ENCODE results near the gene MRPS24. TPM values are rescaled to one million over a fixed set of nuclear protein-coding genes. Genes with fewer than 3 reads are reported as not detected.

MRPS24 gene
- total RNA-seq, 1 experiment from 2014 or later, result 224 TPM

DNA sequence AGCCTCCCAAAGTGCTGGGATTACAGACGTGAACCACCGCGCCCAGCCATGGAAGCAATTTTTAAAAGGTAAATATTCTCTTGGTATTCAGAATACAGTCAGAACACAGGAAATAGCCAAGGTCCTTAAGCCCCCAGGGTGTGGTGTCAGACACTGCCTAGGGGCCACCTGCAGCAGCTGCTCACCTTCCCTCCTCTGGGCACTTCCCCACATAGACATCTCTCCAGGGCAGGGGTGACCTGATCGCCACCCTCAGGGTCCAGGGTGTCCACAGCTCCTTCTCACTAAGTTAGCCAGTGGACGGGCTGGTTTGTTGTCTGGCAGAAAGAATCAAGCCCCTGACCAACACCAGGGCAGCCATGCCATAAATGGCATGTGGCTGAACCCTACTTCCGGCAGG lies 21.2 kb upstream of the MRPS24 start:
- H3K4me3 ChIP-seq (ENCODE audit: low read depth in 2 of 2, low read length in 2 of 2), result no peak overlapping the region
- TF ChIP-seq, protein P1, sequence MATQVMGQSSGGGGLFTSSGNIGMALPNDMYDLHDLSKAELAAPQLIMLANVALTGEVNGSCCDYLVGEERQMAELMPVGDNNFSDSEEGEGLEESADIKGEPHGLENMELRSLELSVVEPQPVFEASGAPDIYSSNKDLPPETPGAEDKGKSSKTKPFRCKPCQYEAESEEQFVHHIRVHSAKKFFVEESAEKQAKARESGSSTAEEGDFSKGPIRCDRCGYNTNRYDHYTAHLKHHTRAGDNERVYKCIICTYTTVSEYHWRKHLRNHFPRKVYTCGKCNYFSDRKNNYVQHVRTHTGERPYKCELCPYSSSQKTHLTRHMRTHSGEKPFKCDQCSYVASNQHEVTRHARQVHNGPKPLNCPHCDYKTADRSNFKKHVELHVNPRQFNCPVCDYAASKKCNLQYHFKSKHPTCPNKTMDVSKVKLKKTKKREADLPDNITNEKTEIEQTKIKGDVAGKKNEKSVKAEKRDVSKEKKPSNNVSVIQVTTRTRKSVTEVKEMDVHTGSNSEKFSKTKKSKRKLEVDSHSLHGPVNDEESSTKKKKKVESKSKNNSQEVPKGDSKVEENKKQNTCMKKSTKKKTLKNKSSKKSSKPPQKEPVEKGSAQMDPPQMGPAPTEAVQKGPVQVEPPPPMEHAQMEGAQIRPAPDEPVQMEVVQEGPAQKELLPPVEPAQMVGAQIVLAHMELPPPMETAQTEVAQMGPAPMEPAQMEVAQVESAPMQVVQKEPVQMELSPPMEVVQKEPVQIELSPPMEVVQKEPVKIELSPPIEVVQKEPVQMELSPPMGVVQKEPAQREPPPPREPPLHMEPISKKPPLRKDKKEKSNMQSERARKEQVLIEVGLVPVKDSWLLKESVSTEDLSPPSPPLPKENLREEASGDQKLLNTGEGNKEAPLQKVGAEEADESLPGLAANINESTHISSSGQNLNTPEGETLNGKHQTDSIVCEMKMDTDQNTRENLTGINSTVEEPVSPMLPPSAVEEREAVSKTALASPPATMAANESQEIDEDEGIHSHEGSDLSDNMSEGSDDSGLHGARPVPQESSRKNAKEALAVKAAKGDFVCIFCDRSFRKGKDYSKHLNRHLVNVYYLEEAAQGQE (IDR thresholded peaks at IDR 0.05; ENCODE audit: insufficient read depth in 1 of 2, low read depth in 2 of 2, low read length in 1 of 2), result no peak
- TF ChIP-seq, protein P2, sequence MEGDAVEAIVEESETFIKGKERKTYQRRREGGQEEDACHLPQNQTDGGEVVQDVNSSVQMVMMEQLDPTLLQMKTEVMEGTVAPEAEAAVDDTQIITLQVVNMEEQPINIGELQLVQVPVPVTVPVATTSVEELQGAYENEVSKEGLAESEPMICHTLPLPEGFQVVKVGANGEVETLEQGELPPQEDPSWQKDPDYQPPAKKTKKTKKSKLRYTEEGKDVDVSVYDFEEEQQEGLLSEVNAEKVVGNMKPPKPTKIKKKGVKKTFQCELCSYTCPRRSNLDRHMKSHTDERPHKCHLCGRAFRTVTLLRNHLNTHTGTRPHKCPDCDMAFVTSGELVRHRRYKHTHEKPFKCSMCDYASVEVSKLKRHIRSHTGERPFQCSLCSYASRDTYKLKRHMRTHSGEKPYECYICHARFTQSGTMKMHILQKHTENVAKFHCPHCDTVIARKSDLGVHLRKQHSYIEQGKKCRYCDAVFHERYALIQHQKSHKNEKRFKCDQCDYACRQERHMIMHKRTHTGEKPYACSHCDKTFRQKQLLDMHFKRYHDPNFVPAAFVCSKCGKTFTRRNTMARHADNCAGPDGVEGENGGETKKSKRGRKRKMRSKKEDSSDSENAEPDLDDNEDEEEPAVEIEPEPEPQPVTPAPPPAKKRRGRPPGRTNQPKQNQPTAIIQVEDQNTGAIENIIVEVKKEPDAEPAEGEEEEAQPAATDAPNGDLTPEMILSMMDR (IDR thresholded peaks at IDR 0.05), result no peak
- no peak for TF ChIP-seq SIN3A (IDR thresholded peaks at IDR 0.05; ENCODE audit: borderline replicate concordance, insufficient read depth, low read depth, low read length)
- TF ChIP-seq TCF7L2 (IDR thresholded peaks at IDR 0.05; ENCODE audit: low read depth, low read length), result no peak
- no peak for TF ChIP-seq POLR2AphosphoS5 (IDR thresholded peaks at IDR 0.05; ENCODE audit: low read depth, low read length)
- no peaks in the 10 kb centered on the region for H3K4me1 ChIP-seq (ENCODE audit: control insufficient read depth, insufficient read depth, low read length)
- in situ Hi-C loops (cut with HindIII; ENCODE audit: low pct_unique_long_range_greater_than_20kb, low sequenced_read_pairs), result no loop called here
- CTCF ChIA-PET, result interaction anchor here (0.7 kb wide), 1 partner anchor 47 kb away, joined by 4 read pairs; no protein-coding TSS in a partner anchor
- no peak for DNase-seq (ENCODE audit: low read depth, low spot score)
- H3K9me3 ChIP-seq (ENCODE audit: control insufficient read depth, insufficient read depth, low read depth, low read length), result no peaks in the 10 kb centered on the region
- ATAC-seq, result no peak
- intact Hi-C loops (cut with micrococcal nuclease; ENCODE audit: unreplicated experiment), result no loop called here
- POLR2A ChIA-PET, result interaction anchor here (0.6 kb wide), 1 partner anchor 97 kb away, joined by 8 read pairs; no protein-coding TSS in a partner anchor
- BruUV-seq (replicated peaks), result no TSS peak
- H3K36me3 ChIP-seq (ENCODE audit: control insufficient read depth, insufficient read depth, low read length), result no peaks in the 10 kb centered on the region; the same call in 1 of the 2 replicates
- H3K27me3 ChIP-seq (ENCODE audit: control insufficient read depth, insufficient read depth, low read length), result no peaks in the 10 kb centered on the region
- no peak overlapping the region for H3K27ac ChIP-seq (ENCODE audit: low read length)

DNA sequence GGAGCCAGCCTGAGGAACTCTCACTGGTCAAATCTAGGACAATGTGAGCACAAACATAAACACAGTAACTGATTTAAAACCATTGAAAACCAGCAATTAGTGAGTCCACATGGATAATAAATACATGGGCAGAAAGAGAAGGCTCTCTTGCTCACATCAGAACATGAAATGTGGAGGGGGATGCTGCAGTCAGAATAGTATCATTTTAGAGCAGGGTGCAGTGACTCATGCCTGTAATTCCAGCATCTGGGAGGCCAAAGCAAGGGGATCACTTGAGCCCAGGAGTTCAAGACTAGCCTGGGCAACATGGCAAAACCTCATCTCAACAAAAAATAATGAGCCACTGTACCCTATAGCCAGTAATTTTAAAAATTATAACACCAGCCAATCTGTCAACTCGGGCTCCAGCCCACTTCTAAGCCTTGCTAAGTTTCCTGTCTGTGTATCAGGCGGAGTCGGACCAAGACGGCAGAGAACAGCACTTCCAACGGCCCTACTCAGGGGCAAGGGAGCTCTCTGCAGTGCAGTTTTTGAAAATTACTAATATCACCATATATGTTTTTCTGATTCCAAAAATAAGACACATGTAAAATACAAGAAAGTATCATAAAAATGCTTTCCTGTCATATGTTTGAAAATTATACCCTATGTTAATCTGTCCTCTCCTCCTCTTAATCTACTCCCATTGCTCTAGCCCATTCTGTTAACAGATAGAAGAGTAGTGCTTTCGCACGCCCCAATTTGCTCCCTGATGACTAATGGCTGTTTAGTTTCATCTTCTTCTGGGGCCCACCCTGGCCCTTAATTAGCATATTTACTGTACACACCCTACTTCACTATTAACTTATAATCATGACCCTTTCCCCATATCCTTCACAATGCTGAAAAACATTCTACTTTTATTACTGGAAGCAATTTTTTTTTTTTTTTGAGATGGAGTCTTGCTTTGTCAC lies 20.0 kb upstream of the MRPS24 start:
- ChIA-PET CTCF (no interaction called here), POLR2A (interaction anchor here (0.5 kb wide), 1 partner anchor 21 kb away, joined by 4 read pairs; no protein-coding TSS in a partner anchor)
- Histone ChIP-seq H3K36me3 (ENCODE audit: control insufficient read depth, insufficient read depth, low read length) (no peaks in the 10 kb centered on the region; the same call in 1 of the 2 replicates), H3K27ac (ENCODE audit: low read length) (no peak overlapping the region), H3K4me1 (ENCODE audit: control insufficient read depth, insufficient read depth, low read length) (no peaks in the 10 kb centered on the region), H3K4me3 (ENCODE audit: low read depth in 2 of 2, low read length in 2 of 2) (no peak overlapping the region), H3K27me3 (ENCODE audit: control insufficient read depth, insufficient read depth, low read length) (no peaks in the 10 kb centered on the region), H3K9me3 (ENCODE audit: control insufficient read depth, insufficient read depth, low read depth, low read length) (no peaks in the 10 kb centered on the region)
- BruUV-seq (replicated peaks), result TSS peak; percentile 50
- no peak for DNase-seq (ENCODE audit: low read depth, low spot score)
- in situ Hi-C loops (cut with HindIII; ENCODE audit: low pct_unique_long_range_greater_than_20kb, low sequenced_read_pairs), result no loop called here
- intact Hi-C loops (cut with micrococcal nuclease; ENCODE audit: unreplicated experiment), result no loop called here
- TF ChIP-seq, protein P2 (IDR thresholded peaks at IDR 0.05), result no peak
- ATAC-seq, result peak; percentile 49; the same call in 1 of the 2 replicates
